Activated naive CD8-positive, alpha-beta T cell treated with anti-CD3 and anti-CD28 coated beads, Interleukin-2, amount 50 U/mL, for 24 hours (primary cell): ENCODE data around the gene B4GALT3.
A peak's percentile ranks its signal among the peaks of the same experiment; 100 is the strongest.
"Not testable (repeated sequence)": the region's sequence is repeated elsewhere in the genome, so short reads cannot be mapped to it uniquely, and the experiment has no call there.

ENCODE experiments used
- ATAC-seq: fragments of 150-1000 bp; cut with Tn5 transposase; one replicate; pipeline ENCODE4 v1.10.0; 2021
- DNase-seq: peaks from one replicate; pipeline ENCODE4 v3.0.0; 2021
- H3K27ac Mint-ChIP-seq: one replicate; pipeline ENCODE4 v1.8.0; 2021; ENCODE audit warnings: mild to moderate bottlenecking, mixed read lengths
- H3K27me3 Mint-ChIP-seq: one replicate; pipeline ENCODE4 v1.8.0; 2021; ENCODE audit warnings: mixed read lengths
- H3K36me3 Mint-ChIP-seq: one replicate; pipeline ENCODE4 v1.8.0; 2021; ENCODE audit warnings: low read depth, mixed read lengths
- H3K4me1 Mint-ChIP-seq: one replicate; pipeline ENCODE4 v1.8.0; 2021; ENCODE audit warnings: mixed read lengths
- H3K4me3 Mint-ChIP-seq: one replicate; pipeline ENCODE4 v1.8.0; 2021; ENCODE audit warnings: mild to moderate bottlenecking, moderate library complexity, mixed read lengths
- H3K9me3 Mint-ChIP-seq: one replicate; pipeline ENCODE4 v1.8.0; 2021; ENCODE audit warnings: mixed read lengths

The B4GALT3 gene

GRCh38 chr1:161177112-161177935, at the start of gene B4GALT3:
Gene B4GALT3, minus strand, starts transcription at chr1:161177507. Its CDS starts 1,447 bp downstream, at chr1:161176060.
- no peaks in the 10 kb centered on the region for H3K9me3 Mint-ChIP-seq
- peaks cover 62% of the 10 kb centered on the region for H3K4me1 Mint-ChIP-seq
- H3K27ac Mint-ChIP-seq = peak within 1 kb of the TSS; percentile 96
- peaks cover 23% of the 10 kb centered on the region for H3K36me3 Mint-ChIP-seq
- DNase-seq = peak; percentile 98
- peak; percentile 85 for ATAC-seq
- H3K4me3 Mint-ChIP-seq = peak within 1 kb of the TSS; percentile 96
- no peaks in the 10 kb centered on the region for H3K27me3 Mint-ChIP-seq

DNA sequence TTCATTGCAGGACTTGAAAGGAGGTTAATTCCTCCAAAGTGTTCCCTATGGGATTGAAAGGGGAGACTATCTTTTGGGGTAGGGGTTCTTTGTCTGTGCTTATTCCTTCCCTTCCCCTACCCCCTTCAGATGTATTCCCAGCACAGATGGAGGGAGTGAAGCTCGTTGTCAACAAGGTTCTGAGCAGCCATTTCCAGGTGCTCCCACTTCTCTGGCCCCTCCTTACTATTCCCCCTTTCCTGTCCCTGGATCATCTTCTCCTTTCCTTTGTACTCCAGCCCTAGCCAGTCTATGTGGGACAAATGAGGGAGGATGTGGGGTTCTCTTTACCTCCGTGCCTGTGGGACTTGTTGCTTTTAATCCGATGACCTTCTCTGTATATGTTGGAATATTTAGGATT, 49.5 kb upstream of the B4GALT3 start:
- peaks cover 34% of the 10 kb centered on the region for H3K4me1 Mint-ChIP-seq
- DNase-seq (no peak), ATAC-seq (no peak)
- H3K27ac Mint-ChIP-seq = peak overlapping the region; percentile 97
- peaks cover 18% of the 10 kb centered on the region for H3K36me3 Mint-ChIP-seq
- H3K27me3 Mint-ChIP-seq = peaks cover 2% of the 10 kb centered on the region
- H3K4me3 Mint-ChIP-seq = peak overlapping the region; percentile 98
- H3K9me3 Mint-ChIP-seq = no peaks in the 10 kb centered on the region

GRCh38 chr1:161226320-161226711, 49.0 kb upstream of the B4GALT3 start:
- H3K36me3 Mint-ChIP-seq = peaks cover 18% of the 10 kb centered on the region
- ATAC-seq (no peak), DNase-seq (no peak)
- peak overlapping the region; percentile 98 for H3K4me3 Mint-ChIP-seq
- H3K27me3 Mint-ChIP-seq = peaks cover 2% of the 10 kb centered on the region
- peaks cover 37% of the 10 kb centered on the region for H3K4me1 Mint-ChIP-seq
- H3K27ac Mint-ChIP-seq = peak overlapping the region; percentile 97
- H3K9me3 Mint-ChIP-seq = no peaks in the 10 kb centered on the region

GRCh38 chr1:161225534-161226319, 48.4 kb upstream of the B4GALT3 start, which contains the start of gene TOMM40L:
Gene TOMM40L, plus strand, starts transcription at chr1:161226060. Its CDS starts 430 bp downstream, at chr1:161226490.
- Mint-ChIP-seq H3K4me1 (peaks cover 40% of the 10 kb centered on the region), H3K4me3 (peak within 1 kb of the TSS; percentile 98), H3K9me3 (no peaks in the 10 kb centered on the region), H3K27me3 (peaks cover 2% of the 10 kb centered on the region), H3K36me3 (peaks cover 18% of the 10 kb centered on the region), H3K27ac (peak within 1 kb of the TSS; percentile 97)
- ATAC-seq (peak; percentile 97), DNase-seq (peak; percentile 80)

DNA sequence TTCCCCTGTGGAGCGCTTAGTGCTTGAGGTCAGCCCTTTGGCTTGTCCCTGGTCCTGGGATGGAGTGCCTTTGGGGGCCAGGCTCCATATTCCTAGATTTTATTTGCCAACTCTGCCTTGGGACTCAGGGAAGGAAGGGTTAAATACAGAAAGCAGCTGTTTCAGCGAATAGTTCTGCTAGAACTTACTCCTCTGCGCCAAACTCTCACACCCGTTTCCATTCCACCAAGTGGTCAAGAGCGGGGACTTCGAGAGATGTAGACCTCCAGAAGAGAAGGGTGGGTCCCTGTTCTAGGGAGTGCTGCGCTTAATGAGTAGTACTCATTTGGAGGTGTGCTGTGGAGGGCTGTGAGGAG, 47.8 kb upstream of the B4GALT3 start:
- Mint-ChIP-seq H3K4me1 (peaks cover 44% of the 10 kb centered on the region), H3K9me3 (no peaks in the 10 kb centered on the region), H3K4me3 (peak overlapping the region; percentile 98), H3K27me3 (peaks cover 2% of the 10 kb centered on the region), H3K36me3 (peaks cover 15% of the 10 kb centered on the region), H3K27ac (peak overlapping the region; percentile 97)
- DNase-seq (no peak), ATAC-seq (peak; percentile 3)

- not testable (repeated sequence) for ATAC-seq, H3K27ac Mint-ChIP-seq, DNase-seq, H3K9me3 Mint-ChIP-seq, H3K4me3 Mint-ChIP-seq, H3K27me3 Mint-ChIP-seq
- Mint-ChIP-seq H3K36me3 (peaks cover 15% of the 10 kb centered on the region), H3K4me1 (peaks cover 49% of the 10 kb centered on the region)
Observed at GRCh38 chr1:161224695-161225087, 47.4 kb upstream of the B4GALT3 start.

GRCh38 chr1:161223805-161224694, 46.7 kb upstream of the B4GALT3 start:
- Mint-ChIP-seq H3K27me3 (peaks cover 2% of the 10 kb centered on the region), H3K27ac (peak overlapping the region; percentile 43), H3K9me3 (no peaks in the 10 kb centered on the region), H3K4me3 (no peak overlapping the region), H3K36me3 (peaks cover 13% of the 10 kb centered on the region), H3K4me1 (peaks cover 55% of the 10 kb centered on the region)
- DNase-seq = no peak
- no peak for ATAC-seq

DNA sequence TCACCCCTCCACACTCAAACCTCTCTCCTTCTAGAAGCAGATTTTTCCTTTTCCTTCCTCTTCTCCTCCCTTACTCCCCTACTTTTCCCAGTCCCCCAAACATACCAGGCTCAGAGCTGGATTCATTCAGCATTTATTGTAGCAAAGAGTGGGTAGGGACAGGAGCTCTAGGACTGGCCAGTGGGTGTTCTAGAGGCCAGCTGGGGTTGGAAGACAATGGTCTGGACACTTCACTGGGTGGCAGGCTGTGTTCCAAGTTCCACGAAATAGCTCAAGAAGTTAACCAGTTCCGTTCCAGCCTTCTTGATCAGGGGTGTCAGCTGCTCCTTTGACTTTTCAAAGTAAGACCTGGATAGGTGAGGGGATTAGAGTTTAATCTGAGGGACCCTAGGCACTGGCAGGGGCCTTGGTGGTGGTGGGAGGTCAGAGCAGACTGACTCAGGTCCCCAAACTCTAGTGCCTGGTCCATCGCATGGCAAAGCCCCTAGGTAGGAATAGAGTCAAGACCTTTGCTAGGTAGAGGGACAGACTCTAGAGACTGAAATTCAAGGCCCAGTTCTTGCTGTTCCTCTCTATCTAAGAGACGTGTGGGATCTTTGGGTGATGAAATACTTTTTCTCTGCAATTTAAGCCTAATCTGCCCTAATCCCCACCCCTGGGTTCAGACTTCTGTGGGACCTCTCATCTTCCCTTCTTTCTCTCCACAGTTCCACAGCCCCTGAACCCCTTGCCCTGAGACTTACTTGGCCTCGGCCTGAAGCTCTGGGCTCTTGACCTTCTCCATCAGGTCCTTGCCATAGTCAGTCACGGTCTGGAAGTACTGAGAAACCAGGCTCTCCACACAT, 45.1 kb upstream of the B4GALT3 start:
- Mint-ChIP-seq H3K27ac (no peak overlapping the region), H3K27me3 (peaks cover 2% of the 10 kb centered on the region), H3K36me3 (no peaks in the 10 kb centered on the region), H3K4me1 (peaks cover 65% of the 10 kb centered on the region), H3K9me3 (no peaks in the 10 kb centered on the region), H3K4me3 (no peak overlapping the region)
- ATAC-seq (no peak), DNase-seq (no peak)

DNA sequence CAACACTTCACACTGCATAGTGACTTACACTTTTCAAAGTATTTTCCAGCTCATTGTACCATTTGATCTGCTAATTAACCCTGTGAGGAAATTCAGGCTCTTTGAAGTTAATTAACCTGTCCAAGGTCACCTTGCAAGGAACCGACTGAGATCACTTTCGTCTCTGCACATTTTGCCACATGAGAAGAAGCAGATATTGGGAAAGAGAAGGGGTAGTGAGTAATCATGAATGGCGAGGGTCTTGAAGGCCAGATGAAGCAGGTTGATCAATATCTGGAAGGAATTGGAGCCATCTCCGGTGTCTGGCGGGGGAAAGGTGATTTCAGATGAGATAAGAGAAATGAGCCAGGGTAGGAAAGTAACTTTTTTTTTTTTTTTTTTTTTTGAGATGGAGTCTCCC, 42.7 kb upstream of the B4GALT3 start:
- Mint-ChIP-seq H3K9me3 (no peaks in the 10 kb centered on the region), H3K36me3 (peaks cover 3% of the 10 kb centered on the region), H3K27ac (peak overlapping the region; percentile 7), H3K4me3 (no peak overlapping the region), H3K27me3 (peaks cover 2% of the 10 kb centered on the region), H3K4me1 (peaks cover 60% of the 10 kb centered on the region)
- DNase-seq = no peak
- no peak for ATAC-seq

DNA sequence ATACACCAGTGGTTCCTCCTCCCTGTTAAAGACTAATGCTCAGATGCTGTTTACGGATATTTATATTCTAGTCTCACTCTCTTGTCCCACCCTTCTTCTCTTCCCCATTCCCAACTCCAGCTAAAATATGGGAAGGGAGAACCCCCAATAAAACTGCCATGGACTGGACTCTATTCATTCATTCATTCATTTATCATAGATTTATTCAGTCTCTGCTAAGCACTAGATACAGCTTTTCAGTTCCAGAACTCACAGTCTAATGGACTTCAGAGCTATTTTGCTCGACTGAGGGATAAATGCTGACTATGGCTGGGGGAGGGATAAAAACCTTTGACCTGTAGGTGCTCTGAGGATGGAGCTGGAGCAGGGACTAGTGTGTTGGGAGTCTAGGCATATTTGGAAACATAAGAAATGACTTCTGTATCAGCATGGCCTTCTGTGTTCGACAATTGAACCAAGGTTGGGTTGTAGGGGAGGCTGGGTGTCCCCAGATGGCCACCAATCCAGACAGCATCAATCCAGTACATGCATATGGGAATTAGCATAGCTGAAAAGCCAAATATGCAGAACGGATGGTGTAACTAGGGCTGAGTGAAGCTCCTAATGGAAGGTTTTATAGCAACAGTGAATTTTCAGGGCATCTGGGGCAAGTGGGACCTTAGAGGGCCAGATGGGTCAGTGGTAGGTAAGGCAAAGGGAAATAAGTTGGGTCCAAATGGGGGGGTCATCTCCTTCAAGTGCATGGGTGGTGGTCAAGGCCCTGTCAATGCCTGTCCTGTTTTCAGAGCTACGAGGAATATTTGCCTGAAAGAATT, 42.0 kb upstream of the B4GALT3 start:
- H3K36me3 Mint-ChIP-seq = peaks cover 7% of the 10 kb centered on the region
- H3K9me3 Mint-ChIP-seq = no peaks in the 10 kb centered on the region
- DNase-seq = no peak
- no peak for ATAC-seq
- H3K27ac Mint-ChIP-seq = peak overlapping the region; percentile 75
- H3K4me1 Mint-ChIP-seq = peaks cover 63% of the 10 kb centered on the region
- H3K4me3 Mint-ChIP-seq = no peak overlapping the region
- H3K27me3 Mint-ChIP-seq = peaks cover 2% of the 10 kb centered on the region

DNA sequence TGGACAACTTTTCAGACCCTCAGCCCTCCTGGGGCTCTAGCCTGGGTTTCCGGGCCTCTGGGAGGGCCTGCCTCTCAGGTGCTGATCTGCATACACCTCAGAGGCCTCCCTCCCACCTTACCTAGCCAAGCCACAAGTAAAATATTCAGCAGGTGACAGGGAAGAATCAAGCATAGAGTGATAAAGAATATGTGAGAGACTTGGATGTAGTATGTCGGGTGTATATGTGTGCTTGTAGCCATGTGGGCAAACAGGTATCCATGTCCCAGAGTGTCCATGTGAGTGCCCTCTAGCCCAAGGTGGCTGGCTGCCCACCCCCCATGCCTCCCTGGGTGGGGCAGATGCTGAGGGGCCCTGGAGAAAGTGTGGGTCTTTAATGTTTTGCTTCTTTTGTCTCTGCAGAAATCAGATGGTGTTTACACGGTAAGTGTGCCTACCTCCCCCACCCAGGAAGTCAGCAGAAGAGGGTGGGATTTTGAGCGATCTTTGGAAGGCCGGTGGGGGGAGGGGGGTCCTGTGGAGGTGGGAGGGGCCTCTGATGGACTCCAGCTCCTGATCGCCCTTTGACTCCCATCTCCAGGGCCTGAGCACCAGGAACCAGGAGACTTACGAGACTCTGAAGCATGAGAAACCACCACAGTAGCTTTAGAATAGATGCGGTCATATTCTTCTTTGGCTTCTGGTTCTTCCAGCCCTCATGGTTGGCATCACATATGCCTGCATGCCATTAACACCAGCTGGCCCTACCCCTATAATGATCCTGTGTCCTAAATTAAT, 41.2 kb upstream of the B4GALT3 start:
- peak overlapping the region; percentile 27 for H3K4me3 Mint-ChIP-seq
- H3K4me1 Mint-ChIP-seq = peaks cover 63% of the 10 kb centered on the region
- peaks cover under 1% of the 10 kb centered on the region for H3K27me3 Mint-ChIP-seq
- ATAC-seq (no peak), DNase-seq (no peak)
- H3K27ac Mint-ChIP-seq = peak overlapping the region; percentile 75
- no peaks in the 10 kb centered on the region for H3K9me3 Mint-ChIP-seq
- peaks cover 15% of the 10 kb centered on the region for H3K36me3 Mint-ChIP-seq

DNA sequence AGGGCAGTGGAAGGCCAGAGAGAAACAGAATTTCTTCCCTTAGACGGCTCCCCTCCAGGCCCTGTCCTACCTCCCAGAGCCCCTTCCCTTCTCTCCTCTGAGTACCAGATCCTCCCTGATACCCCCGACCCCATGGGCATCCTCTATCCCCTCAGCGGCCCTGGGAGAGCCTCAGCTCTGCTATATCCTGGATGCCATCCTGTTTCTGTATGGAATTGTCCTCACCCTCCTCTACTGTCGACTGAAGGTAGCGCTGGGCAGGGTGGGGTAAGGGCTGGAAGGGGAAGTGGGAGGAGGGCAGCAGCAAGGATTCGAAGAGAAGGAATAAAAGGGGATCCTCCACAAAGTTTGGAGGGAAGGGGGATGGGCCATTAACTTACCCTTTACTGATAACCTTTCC, 40.5 kb upstream of the B4GALT3 start:
- DNase-seq (no peak), ATAC-seq (no peak)
- H3K27ac Mint-ChIP-seq = peak overlapping the region; percentile 75
- no peaks in the 10 kb centered on the region for H3K9me3 Mint-ChIP-seq
- no peaks in the 10 kb centered on the region for H3K27me3 Mint-ChIP-seq
- H3K4me1 Mint-ChIP-seq = peaks cover 62% of the 10 kb centered on the region
- peaks cover 22% of the 10 kb centered on the region for H3K36me3 Mint-ChIP-seq
- H3K4me3 Mint-ChIP-seq = peak overlapping the region; percentile 27
